Activated naive CD4-positive, alpha-beta T cell treated with anti-CD3 and anti-CD28 coated beads, Interleukin-2, amount 10 ng/mL, durations not matched to agents 7 days and 5 days (primary cell): ENCODE results near the gene PTPRQ.
"Not testable (repeated sequence)": the region's sequence is repeated elsewhere in the genome, so short reads cannot be mapped to it uniquely, and the experiment has no call there.

Source experiments
- CTCF ChIA-PET: fragments of 350-600 bp; sonication (Branson Sonifier 250); formaldehyde crosslinking; loops from one replicate; lab custom pipeline; 2021; ENCODE audit warnings: antibody characterized with exemption; lab: Charles Lee
- DNase-seq: peaks from one replicate; pipeline ENCODE4 v3.0.0-alpha.2; 2020
- H3K27ac Mint-ChIP-seq: one replicate; pipeline ENCODE4 v1.8.0; 2021; ENCODE audit warnings: mild to moderate bottlenecking, moderate library complexity, mixed read lengths
- H3K27me3 Mint-ChIP-seq: one replicate; pipeline ENCODE4 v1.8.0; 2021; ENCODE audit warnings: mild to moderate bottlenecking, mixed read lengths
- H3K36me3 Mint-ChIP-seq: one replicate; pipeline ENCODE4 v1.8.0; 2021; ENCODE audit warnings: mixed read lengths
- H3K4me1 Mint-ChIP-seq: one replicate; pipeline ENCODE4 v1.8.0; 2021; ENCODE audit warnings: mixed read lengths
- H3K4me3 Mint-ChIP-seq: one replicate; pipeline ENCODE4 v1.8.0; 2021; ENCODE audit warnings: mild to moderate bottlenecking, moderate library complexity, mixed read lengths
- H3K9me3 Mint-ChIP-seq: one replicate; pipeline ENCODE4 v1.8.0; 2021; ENCODE audit warnings: mixed read lengths

The PTPRQ gene

DNA sequence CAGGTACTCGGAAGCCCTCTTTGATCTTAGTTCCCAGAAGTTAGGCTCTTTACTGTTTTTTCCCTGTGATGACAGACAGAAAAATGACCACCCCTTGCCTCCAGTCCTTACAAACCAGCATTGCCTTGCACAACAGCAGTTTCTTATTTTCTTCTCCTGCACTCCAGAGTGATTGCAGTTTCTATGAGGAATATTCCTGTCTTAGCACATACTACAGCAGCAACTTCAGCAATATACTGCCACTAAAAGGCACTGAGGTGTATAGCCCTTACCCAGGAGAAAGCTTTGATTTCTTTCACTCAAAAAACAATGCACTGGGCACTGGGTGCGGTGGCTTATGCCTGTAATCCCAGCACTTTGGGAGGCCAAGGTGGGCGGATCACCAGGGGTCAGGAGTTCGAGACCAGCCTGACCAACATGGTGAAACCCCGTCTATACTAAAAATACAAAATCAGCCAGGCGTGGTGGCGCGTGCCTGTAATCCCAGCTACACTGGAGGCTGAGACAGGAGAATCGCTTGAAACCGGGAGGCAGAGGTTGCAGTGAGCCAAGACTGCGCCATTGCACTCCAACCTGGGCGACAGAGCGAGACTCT lies 232.1 kb downstream of the PTPRQ start:
- H3K9me3 Mint-ChIP-seq, H3K36me3 Mint-ChIP-seq, CTCF ChIA-PET, DNase-seq, H3K4me3 Mint-ChIP-seq, H3K27me3 Mint-ChIP-seq, H3K4me1 Mint-ChIP-seq: not testable (repeated sequence)
- H3K27ac Mint-ChIP-seq = peak overlapping the region; percentile 33

DNA sequence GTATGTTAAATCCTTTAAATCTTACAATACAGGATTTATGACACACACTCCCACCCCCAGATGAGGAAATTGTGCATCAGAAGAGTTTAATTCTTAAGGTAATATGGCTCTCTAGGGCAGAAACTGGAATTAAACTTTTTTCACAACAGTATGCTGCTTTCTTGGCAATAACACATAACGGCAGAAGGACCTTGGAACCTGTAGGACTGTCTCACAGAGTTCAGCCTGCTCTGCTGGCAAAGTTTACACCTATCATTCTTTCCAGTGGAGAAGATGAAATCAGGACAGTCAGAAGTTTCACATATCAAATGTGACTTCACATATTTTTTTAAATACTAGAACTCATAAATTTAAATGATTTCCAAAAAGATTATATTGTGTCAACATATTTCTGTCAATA lies 232.8 kb downstream of the PTPRQ start:
- Mint-ChIP-seq H3K27me3 (no peaks in the 10 kb centered on the region), H3K9me3 (peaks cover 2% of the 10 kb centered on the region), H3K4me3 (no peak overlapping the region), H3K4me1 (no peaks in the 10 kb centered on the region), H3K36me3 (no peaks in the 10 kb centered on the region), H3K27ac (no peak overlapping the region)
- DNase-seq = no peak
- CTCF ChIA-PET = no interaction called here

DNA sequence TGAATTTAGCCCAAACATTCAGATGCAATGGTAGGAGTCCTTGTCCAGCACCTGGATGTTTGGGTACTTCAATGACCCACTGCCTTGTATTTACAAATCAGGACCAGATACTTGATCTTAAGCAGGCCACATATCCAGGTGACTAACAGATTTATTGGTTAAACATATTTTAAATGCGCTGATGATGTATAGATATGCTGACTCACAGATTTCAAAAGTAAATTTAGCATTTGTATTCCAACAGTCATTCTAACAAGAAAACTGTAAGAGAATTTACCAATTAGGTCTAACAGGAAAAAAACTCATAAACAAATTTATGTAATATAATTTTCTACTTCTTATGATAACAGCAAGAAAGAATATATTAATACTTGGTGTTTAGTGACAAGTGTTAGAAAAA lies 234.0 kb downstream of the PTPRQ start:
- CTCF ChIA-PET = no interaction called here
- H3K27ac Mint-ChIP-seq = no peak overlapping the region
- no peak for DNase-seq
- no peak overlapping the region for H3K4me3 Mint-ChIP-seq
- H3K4me1 Mint-ChIP-seq = no peaks in the 10 kb centered on the region
- H3K36me3 Mint-ChIP-seq = no peaks in the 10 kb centered on the region
- peaks cover 2% of the 10 kb centered on the region for H3K9me3 Mint-ChIP-seq
- no peaks in the 10 kb centered on the region for H3K27me3 Mint-ChIP-seq

DNA sequence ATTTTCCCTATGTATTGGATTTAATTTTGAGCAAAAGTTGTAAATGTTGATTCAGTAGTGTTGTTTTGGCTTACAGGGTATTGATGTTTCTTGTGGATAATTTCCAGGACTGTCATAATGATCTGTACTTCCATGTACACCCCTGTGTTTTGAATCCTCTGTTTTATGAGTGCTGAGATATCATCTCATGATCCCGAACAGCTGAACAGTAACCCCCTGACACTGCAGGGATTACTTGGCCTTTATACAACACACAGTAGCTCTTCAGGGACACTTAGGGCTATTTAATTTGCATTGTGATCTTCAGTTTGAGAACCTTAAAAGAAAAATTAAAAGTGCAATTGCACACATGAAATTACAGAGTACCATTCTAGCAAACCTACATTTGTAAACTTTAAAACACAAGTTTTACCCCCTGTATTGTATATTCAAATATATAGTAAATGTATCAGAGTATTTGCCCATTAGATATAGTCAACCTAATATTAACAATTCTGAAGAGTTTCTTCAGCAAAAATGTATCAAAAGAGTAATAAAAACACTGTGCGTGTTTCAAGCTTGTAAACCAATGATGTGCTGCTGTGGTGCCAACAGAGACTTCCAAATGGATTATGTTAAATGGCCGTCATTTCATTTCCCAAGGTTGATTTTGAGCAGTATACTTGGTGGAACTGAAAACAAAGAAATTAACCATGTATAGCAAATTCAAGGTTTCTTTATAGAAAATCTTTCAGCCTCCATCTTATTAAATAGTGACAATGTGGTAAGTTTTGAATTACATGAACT lies 235.5 kb downstream of the PTPRQ start:
- Mint-ChIP-seq H3K27ac (no peak overlapping the region), H3K9me3 (peaks cover 2% of the 10 kb centered on the region), H3K27me3 (no peaks in the 10 kb centered on the region), H3K4me1 (no peaks in the 10 kb centered on the region), H3K36me3 (no peaks in the 10 kb centered on the region), H3K4me3 (no peak overlapping the region)
- CTCF ChIA-PET = no interaction called here
- DNase-seq = no peak

DNA sequence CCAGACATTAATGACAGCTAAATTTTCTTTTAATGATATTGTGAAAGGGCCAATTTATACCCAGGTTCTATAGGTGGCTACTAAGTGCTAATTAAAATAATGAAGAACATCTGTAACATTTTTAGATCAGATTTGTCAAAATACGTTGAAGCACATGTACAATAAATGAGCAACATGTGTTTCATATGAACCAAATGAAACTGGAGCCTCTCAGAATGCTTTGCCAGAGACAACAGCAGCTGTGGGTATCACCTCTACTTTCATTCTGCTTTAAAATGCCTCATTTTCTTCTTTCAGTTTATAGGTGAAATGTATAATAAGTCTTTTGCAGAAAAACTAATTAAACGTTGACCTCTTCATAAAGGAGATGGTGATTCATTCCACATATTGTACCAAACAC lies 237.3 kb downstream of the PTPRQ start:
- Mint-ChIP-seq H3K9me3 (peaks cover 2% of the 10 kb centered on the region), H3K27me3 (no peaks in the 10 kb centered on the region), H3K36me3 (no peaks in the 10 kb centered on the region), H3K4me3 (no peak overlapping the region), H3K27ac (no peak overlapping the region), H3K4me1 (no peaks in the 10 kb centered on the region)
- no peak for DNase-seq
- CTCF ChIA-PET = no interaction called here

DNA sequence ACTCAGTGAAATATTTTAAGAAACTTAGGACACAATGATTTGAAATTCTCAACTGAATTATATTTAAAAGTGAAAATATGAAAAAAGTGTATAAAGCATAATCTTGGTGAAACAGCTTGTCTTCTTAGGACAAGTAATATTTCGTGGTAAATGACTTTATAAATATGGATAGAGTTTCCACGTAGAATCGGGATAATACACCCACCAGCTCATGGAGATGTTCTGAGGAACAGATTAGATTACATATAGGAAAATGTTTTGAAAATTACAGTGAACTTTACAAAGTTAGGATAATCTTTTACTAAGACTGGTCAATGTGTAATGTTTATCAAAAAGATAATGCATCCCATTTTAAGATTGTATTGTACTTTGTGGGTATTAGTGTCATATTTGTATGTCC lies 237.8 kb downstream of the PTPRQ start:
- DNase-seq = no peak
- no peaks in the 10 kb centered on the region for H3K27me3 Mint-ChIP-seq
- no peaks in the 10 kb centered on the region for H3K4me1 Mint-ChIP-seq
- no peak overlapping the region for H3K27ac Mint-ChIP-seq
- CTCF ChIA-PET = no interaction called here
- peaks cover 2% of the 10 kb centered on the region for H3K9me3 Mint-ChIP-seq
- no peaks in the 10 kb centered on the region for H3K36me3 Mint-ChIP-seq
- H3K4me3 Mint-ChIP-seq = no peak overlapping the region

DNA sequence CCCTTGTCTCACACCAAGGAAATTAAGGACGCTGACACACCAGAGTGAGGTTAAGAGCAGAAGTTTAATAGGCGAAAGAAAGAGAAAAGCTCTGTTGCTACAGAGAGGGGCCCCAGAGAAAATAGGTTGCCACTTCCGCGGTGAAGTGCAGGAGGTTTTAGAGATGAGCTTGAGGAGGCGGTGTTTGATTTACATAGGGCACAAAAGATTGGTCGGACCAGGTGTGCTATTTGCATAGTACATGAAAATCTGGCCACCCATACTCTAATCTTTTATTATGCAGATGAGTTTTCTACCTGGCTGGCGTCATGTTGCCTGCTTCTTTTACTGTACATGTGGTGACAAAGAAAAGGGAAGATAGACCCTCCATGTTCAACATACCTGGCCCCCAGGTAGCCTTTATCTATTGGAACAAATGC lies 240.1 kb downstream of the PTPRQ start:
- no peaks in the 10 kb centered on the region for H3K4me1 Mint-ChIP-seq
- no peaks in the 10 kb centered on the region for H3K27me3 Mint-ChIP-seq
- no peaks in the 10 kb centered on the region for H3K9me3 Mint-ChIP-seq
- CTCF ChIA-PET = no interaction called here
- no peaks in the 10 kb centered on the region for H3K36me3 Mint-ChIP-seq
- DNase-seq = no peak
- no peak overlapping the region for H3K4me3 Mint-ChIP-seq
- no peak overlapping the region for H3K27ac Mint-ChIP-seq

DNA sequence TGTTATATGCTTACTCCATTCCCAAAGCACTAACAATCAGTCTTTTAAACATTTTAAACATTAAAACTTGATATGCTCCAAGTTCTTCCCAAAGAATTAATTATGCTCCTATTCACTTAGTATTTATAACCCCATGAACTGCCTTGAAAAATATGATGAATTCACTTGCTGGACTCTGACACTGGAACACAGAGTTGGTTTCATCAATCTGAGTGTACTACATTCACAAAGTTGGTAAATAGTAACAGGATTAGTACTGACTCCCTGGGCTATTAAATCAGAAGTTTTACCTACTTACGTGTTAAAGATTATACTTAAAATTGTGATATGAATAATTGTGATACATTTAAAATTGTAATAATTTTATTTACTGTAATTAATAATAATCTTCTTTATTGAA lies 246.1 kb downstream of the PTPRQ start:
- no peak for DNase-seq
- Mint-ChIP-seq H3K27me3 (no peaks in the 10 kb centered on the region), H3K36me3 (no peaks in the 10 kb centered on the region), H3K4me1 (no peaks in the 10 kb centered on the region), H3K27ac (no peak overlapping the region), H3K4me3 (no peak overlapping the region), H3K9me3 (no peaks in the 10 kb centered on the region)
- CTCF ChIA-PET = no interaction called here

DNA sequence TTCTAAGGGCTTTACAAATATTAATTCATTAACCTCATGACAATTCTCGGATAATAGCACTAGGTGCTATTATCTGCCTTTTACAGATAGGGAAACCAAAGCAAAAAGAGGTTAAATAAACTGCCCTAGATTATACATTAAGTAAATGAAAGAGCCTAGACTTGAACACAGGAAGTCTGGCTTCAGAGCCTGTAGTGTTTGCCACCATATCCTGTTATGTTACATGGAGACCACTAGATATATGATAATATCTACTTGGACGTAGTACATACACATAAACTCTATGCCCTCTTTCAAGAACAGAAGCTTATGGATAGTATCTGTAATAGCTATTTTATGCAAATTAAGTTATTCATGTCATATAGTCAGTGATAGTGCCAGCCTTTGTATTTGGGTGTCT lies 246.5 kb downstream of the PTPRQ start:
- no peak for DNase-seq
- H3K36me3 Mint-ChIP-seq = no peaks in the 10 kb centered on the region
- CTCF ChIA-PET = no interaction called here
- H3K9me3 Mint-ChIP-seq = no peaks in the 10 kb centered on the region
- H3K27me3 Mint-ChIP-seq = no peaks in the 10 kb centered on the region
- H3K4me1 Mint-ChIP-seq = no peaks in the 10 kb centered on the region
- no peak overlapping the region for H3K4me3 Mint-ChIP-seq
- no peak overlapping the region for H3K27ac Mint-ChIP-seq

DNA sequence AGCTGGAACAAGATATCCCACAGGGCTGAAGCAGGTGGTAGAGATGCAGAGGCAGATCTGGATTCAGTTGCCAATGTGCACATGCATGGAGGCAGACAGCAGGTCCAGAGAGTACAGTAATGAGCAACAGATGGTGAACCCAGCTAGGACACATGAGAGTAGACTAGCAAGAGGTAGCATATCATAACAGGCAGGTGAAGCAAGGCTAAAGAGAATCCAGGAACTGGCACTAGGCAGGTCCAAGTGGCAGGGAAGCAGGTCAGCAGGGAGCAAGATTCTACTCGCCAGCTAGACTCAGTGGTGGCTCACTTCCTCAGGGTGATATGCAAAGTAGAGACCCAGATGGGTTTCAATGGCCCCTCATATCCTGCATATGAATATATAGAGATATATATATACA lies 248.1 kb downstream of the PTPRQ start:
- CTCF ChIA-PET = no interaction called here
- no peak overlapping the region for H3K4me3 Mint-ChIP-seq

DNA sequence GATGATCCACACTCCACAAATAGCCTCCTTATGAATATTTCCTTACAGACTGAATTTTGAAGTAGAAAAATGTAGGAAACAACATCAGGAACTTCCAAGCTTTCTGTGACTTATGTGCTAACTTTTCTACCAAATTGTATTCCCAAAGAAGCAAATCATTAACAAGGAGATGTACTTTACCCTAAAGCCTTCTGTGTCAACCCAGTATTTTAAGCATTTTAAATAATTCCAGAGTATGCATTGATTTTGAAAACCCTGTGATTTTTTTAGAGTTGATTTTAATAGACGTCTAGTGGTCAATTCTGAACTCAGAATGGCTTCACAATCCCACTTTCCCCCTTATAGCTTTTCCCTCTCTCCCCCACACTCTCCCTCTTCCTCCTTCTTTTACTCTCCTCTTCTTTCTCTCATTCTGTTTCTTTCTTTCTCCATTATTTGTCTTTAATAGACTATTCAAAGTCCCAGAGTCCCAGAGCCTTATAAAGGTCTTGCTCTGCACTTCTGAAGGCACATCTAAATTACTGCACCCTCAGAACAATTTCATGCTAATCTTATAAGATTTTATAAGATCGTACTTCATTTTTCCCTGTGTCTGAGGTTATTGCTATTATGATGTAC lies 253.3 kb downstream of the PTPRQ start:
- Mint-ChIP-seq H3K27me3 (no peaks in the 10 kb centered on the region), H3K9me3 (no peaks in the 10 kb centered on the region), H3K4me1 (no peaks in the 10 kb centered on the region), H3K27ac (no peak overlapping the region), H3K4me3 (no peak overlapping the region), H3K36me3 (no peaks in the 10 kb centered on the region)
- DNase-seq = no peak
- CTCF ChIA-PET = no interaction called here

More for the DNA sequence above, 248.1 kb downstream of the PTPRQ start:
- no peaks in the 10 kb centered on the region for H3K27me3 Mint-ChIP-seq
- H3K27ac Mint-ChIP-seq = no peak overlapping the region
- no peaks in the 10 kb centered on the region for H3K36me3 Mint-ChIP-seq
- H3K4me1 Mint-ChIP-seq = no peaks in the 10 kb centered on the region
- H3K9me3 Mint-ChIP-seq = no peaks in the 10 kb centered on the region
- DNase-seq = no peak

DNA sequence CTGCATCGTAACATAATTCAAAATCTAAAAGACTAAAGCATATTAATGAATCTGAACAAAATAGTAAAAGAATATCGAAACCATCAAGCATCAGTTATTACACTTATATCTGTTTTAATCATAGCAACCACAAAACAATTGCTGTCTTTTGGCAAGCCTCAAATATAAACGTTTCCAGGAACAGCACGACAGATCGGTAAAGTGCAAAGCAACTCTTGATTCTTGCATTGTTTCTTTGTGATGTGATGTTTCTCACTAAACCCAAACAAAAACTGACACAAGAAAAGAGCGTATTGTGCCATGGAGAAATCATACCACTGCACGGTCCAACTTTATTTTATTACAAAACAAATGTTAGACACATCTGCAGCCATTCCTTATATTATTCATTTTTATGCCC lies 254.2 kb downstream of the PTPRQ start:
- Mint-ChIP-seq H3K4me3 (no peak overlapping the region), H3K27me3 (no peaks in the 10 kb centered on the region), H3K36me3 (no peaks in the 10 kb centered on the region), H3K4me1 (no peaks in the 10 kb centered on the region), H3K9me3 (no peaks in the 10 kb centered on the region), H3K27ac (no peak overlapping the region)
- DNase-seq = no peak
- CTCF ChIA-PET = no interaction called here

DNA sequence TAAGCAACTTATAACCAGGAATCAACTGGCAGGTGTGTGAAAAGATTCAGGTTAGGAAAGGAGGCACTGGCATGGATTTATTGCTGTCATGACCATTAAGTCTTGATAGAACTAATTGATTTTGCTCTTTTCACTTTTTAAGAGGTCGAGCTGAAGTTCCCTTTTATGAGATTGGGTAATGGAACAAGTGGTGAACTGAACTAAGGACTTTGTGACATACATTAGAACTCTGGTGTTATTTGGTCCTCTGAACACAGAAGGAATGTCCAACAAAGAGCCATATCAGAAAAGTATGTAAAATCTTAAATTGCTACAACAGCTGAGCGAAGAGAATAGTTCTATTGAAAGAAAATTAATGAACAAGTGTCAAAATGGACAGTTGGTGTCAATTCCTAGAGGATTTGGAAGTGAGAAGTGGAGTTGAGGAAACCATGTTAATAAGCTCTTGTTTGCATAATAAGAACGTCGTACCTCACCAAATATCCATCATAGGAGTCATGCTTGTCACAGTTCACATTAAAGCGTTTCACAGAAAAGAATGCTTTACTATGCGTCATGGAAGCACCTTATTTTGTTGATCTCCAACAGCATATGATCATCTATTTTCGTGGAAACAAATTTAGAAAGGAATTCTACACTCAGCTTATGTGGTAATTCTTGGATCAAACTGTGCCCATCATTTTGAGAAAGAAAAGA lies 255.0 kb downstream of the PTPRQ start:
- H3K4me1 Mint-ChIP-seq = no peaks in the 10 kb centered on the region
- no peaks in the 10 kb centered on the region for H3K9me3 Mint-ChIP-seq
- no peak overlapping the region for H3K27ac Mint-ChIP-seq
- DNase-seq = no peak
- no peaks in the 10 kb centered on the region for H3K27me3 Mint-ChIP-seq
- CTCF ChIA-PET = interaction anchor here (0.6 kb wide), 1 partner anchor 1011 kb away, joined by 6 read pairs; no protein-coding TSS in a partner anchor
- H3K36me3 Mint-ChIP-seq = no peaks in the 10 kb centered on the region
- H3K4me3 Mint-ChIP-seq = no peak overlapping the region

DNA sequence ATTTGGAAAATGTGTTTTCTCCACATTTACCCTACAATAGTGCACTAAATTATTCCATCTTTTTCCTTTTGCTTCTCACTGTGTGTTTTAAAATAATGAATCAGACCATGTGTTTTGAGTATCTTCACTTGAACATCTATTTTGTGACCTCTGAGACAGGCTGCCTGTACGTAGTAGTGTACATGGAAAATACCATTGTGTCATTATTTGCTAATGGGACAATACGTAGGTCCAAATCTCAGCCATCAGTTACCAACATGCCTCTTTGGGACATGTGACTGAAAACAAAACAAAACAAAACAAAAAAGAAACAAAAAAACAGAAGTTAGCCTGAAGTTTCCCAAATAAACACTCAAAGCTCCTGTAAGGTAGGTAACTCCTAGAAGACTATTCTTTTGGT lies 256.3 kb downstream of the PTPRQ start:
- H3K4me1 Mint-ChIP-seq = no peaks in the 10 kb centered on the region
- no peak for DNase-seq
- no peaks in the 10 kb centered on the region for H3K27me3 Mint-ChIP-seq
- no peak overlapping the region for H3K27ac Mint-ChIP-seq
- no peak overlapping the region for H3K4me3 Mint-ChIP-seq
- H3K9me3 Mint-ChIP-seq = no peaks in the 10 kb centered on the region
- CTCF ChIA-PET = no interaction called here
- no peaks in the 10 kb centered on the region for H3K36me3 Mint-ChIP-seq
